GM13976 (cell line): Measurements from ENCODE around the gene ANKH.

Experiments used
- DNase-seq: peaks from one replicate; pipeline ENCODE4 v3.0.0; 2012; ENCODE audit warnings: low spot score
- in situ Hi-C: fragments of 300-500 bp; cut with MboI; formaldehyde crosslinking; loops from one replicate; pipeline ENCODE4 v1.12.0; 2022; ENCODE audit warnings: low sequenced_read_pairs, mixed read lengths, inconsistent platforms; ENCODE audit not compliant: unreplicated experiment
- TF ChIP-seq, protein P1 (sequence below): IDR thresholded peaks from 2 replicates; pipeline ENCODE4 v1.5.1; 2012; ENCODE audit warnings: borderline replicate concordance, mild to moderate bottlenecking; ENCODE audit not compliant: insufficient read depth; ENCODE audit errors: extremely low read depth, missing control alignments, control extremely low read depth

The ANKH gene

GRCh38 chr5:14750712-14751111 lies 120.9 kb downstream of the ANKH start:
- DNase-seq = no peak
- in situ Hi-C loops = no loop called here
- TF ChIP-seq, protein P1, sequence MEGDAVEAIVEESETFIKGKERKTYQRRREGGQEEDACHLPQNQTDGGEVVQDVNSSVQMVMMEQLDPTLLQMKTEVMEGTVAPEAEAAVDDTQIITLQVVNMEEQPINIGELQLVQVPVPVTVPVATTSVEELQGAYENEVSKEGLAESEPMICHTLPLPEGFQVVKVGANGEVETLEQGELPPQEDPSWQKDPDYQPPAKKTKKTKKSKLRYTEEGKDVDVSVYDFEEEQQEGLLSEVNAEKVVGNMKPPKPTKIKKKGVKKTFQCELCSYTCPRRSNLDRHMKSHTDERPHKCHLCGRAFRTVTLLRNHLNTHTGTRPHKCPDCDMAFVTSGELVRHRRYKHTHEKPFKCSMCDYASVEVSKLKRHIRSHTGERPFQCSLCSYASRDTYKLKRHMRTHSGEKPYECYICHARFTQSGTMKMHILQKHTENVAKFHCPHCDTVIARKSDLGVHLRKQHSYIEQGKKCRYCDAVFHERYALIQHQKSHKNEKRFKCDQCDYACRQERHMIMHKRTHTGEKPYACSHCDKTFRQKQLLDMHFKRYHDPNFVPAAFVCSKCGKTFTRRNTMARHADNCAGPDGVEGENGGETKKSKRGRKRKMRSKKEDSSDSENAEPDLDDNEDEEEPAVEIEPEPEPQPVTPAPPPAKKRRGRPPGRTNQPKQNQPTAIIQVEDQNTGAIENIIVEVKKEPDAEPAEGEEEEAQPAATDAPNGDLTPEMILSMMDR = no peak

DNA sequence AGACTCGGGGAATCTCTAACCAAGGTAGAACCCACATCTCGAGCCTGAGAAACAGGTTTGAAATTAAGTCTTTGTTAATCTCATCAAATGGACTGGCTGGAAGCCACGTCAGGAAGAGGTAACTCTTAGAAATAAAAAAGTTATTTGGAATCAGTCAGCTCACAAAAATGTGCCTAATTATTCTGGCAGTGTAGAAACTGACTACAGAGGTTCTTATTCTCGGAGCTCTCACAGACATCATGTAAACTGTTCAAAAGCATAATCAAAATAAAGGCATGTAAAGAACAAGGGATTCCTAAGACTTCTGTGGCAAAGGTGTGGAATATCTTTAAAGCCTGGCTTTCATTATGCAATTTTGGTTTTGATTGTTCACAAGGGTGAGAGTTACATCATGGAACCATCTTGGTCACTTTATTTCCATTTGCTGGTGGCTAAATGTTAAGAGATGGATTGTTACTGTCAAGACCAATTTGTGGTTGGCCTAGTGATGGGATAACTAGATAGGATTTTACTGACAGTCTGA lies 121.9 kb downstream of the ANKH start:
- TF ChIP-seq, protein P1 = no peak
- no peak for DNase-seq
- in situ Hi-C loops = no loop called here

DNA sequence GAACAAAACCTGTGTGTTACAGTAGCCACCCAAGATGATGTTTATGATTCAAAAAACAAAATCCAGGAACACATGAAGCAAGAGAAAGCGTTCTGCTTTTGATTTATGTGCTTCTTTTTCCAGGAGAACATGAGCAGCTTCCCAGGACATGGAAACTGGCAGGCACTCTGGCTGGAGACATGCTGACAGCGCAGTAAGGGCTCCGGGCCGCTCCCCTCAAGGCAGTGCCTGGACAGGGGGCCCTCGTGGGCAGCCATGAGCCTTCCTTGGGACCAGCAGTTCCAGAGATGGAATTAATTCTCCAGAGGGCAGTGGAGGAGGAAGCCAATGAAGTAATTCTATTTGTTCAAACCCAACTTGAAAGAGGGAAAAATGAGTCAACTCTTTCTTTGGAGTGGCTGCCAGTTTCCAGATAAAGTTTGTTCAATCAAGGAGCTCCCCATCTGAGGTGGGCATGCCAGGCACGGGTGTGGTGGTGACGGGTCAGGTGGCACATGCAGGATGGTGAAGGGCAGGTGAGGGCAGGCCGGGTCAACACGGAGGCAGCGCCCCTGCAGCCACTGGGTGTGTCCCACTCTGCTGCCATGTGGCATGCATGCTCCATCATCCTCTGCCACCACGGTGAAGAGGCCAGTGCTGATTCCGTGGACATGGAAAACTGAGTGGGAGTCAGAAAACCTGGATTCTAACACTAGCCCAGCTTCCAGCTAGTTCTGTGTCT lies 123.2 kb downstream of the ANKH start:
- TF ChIP-seq, protein P1 = no peak
- in situ Hi-C loops = no loop called here

DNA sequence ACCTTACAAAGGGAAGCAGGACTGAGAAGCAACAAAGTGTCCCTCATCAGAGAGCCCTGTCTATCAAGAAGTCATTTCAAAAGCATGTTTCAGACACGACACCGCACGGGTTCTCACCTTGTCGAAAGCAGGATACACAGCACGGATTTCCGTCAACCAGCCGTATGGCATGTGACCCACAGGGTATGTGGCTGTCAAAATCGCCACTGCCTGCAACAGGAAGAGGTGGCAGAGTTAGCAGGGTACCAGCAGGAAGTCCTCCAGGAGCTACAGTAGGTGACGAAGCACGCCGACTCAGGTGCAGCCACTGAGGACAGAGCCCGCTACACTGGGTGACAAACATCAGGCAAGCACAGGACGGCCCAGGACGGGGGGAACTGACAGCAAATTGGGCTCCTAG lies 125.8 kb downstream of the ANKH start:
- in situ Hi-C loops = no loop called here
- TF ChIP-seq, protein P1 = no peak
- no peak for DNase-seq

More for the DNA sequence above, 123.2 kb downstream of the ANKH start:
- no peak for DNase-seq

DNA sequence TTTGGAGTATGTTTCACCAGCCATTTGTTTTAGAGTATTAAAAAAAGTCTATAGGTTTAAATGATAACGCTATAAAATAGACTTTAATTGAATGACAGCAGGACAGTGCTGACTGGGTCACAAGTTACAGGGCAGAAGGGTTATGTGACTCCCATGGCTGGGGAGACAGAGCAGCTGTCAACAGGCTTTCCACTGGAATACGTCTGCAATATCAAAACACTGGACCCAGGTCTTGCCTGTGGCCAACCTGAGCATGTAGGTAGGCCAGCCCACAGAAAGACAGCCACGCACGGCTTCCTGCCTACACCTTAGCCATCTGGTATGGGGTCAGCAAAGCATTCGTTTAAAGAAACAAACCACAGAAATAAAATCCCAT lies 126.4 kb downstream of the ANKH start:
- TF ChIP-seq, protein P1 = no peak
- in situ Hi-C loops = no loop called here
- DNase-seq = no peak

- peak; percentile 54 for DNase-seq
- TF ChIP-seq, protein P1 = no peak
- in situ Hi-C loops = no loop called here
Observed at GRCh38 chr5:14744296-14745187, 127.0 kb downstream of the ANKH start.
